HepG2 (cell line): ENCODE measurements around the gene EDN2. TPM values are rescaled to one million over a fixed set of nuclear protein-coding genes. Genes with fewer than 3 reads are reported as not detected.

Experiments used
- CCAR2 ChIP-seq: fragments of 200-400 bp; formaldehyde crosslinking; optimal IDR thresholded peaks from 2 replicates; pipeline ENCODE3; 2018; ENCODE audit warnings: low read depth, mild to moderate bottlenecking, low read length, moderate library complexity
- CEBPB ChIP-seq: IDR thresholded peaks from 2 replicates; pipeline ENCODE4 v1.6.1; 2011; ENCODE audit warnings: low read depth, low read length, improper control_type of control experiment, borderline replicate concordance
- FOXK2 ChIP-seq: fragments of 450-650 bp; IDR thresholded peaks from 2 replicates; pipeline ENCODE4 v1.6.1; 2016
- HOXA7 ChIP-seq: sonication (generic); formaldehyde crosslinking; IDR thresholded peaks from 2 replicates; pipeline ENCODE4 v1.8.1; 2022; ENCODE audit warnings: mild to moderate bottlenecking, missing genetic modification reagents, moderate library complexity
- MNT ChIP-seq: fragments of 450-650 bp; IDR thresholded peaks from 2 replicates; pipeline ENCODE4 v1.6.1; 2016
- NR2F2 ChIP-seq: IDR thresholded peaks from 2 replicates; pipeline ENCODE4 v1.6.1; 2012; ENCODE audit warnings: low read depth, inconsistent platforms, borderline replicate concordance
- PBX2 ChIP-seq: IDR thresholded peaks from 2 replicates; pipeline ENCODE4 v1.6.1; 2016; ENCODE audit warnings: control low read depth
- SALL1 ChIP-seq: sonication (generic); formaldehyde crosslinking; IDR thresholded peaks from 2 replicates; pipeline ENCODE4 v1.8.0; 2022; ENCODE audit warnings: mild to moderate bottlenecking, missing genetic modification reagents
- SOX5 ChIP-seq: IDR thresholded peaks from 2 replicates; pipeline ENCODE4 v1.6.1; 2016; ENCODE audit warnings: borderline replicate concordance
- TBX2 ChIP-seq: sonication (generic); formaldehyde crosslinking; IDR thresholded peaks from 2 replicates; pipeline ENCODE4 v1.5.0; 2020; ENCODE audit warnings: missing genetic modification reagents, mild to moderate bottlenecking, borderline replicate concordance
- ZHX2 ChIP-seq, 2 experiments: sonication (generic) in 1 of 2; formaldehyde crosslinking in 1 of 2; IDR thresholded peaks; 2 replicates each; pipeline versions ENCODE4 v1.6.1 to v1.9.0; 2014 to 2022; ENCODE audit warnings: antibody characterized with exemption in 1 of 2, borderline replicate concordance in 1 of 2, inconsistent platforms in 1 of 2, low read depth in 1 of 2, missing genetic modification reagents in 1 of 2
- ZKSCAN8 ChIP-seq: IDR thresholded peaks from 2 replicates; pipeline ENCODE4 v1.6.1; 2016; ENCODE audit warnings: borderline replicate concordance, missing genetic modification reagents, missing compliant biosample characterization
- ZNF24 ChIP-seq: fragments of 450-650 bp; IDR thresholded peaks from 2 replicates; pipeline ENCODE4 v1.6.1; 2017; ENCODE audit warnings: antibody characterized with exemption, mild to moderate bottlenecking
- ZNF496 ChIP-seq: sonication (generic); formaldehyde crosslinking; IDR thresholded peaks from 2 replicates; pipeline ENCODE4 v1.8.1; 2023; ENCODE audit warnings: mild to moderate bottlenecking, moderate library complexity, missing genetic modification reagents; ENCODE audit not compliant: insufficient replicate concordance
- ZNF674 ChIP-seq: sonication (generic); formaldehyde crosslinking; IDR thresholded peaks from 2 replicates; pipeline ENCODE4 v1.5.0; 2020; ENCODE audit warnings: low read depth, mild to moderate bottlenecking, missing genetic modification reagents
- ZUFSP ChIP-seq: sonication (generic); formaldehyde crosslinking; IDR thresholded peaks from 2 replicates; pipeline ENCODE4 v1.9.0; 2021; ENCODE audit warnings: missing genetic modification reagents, mild to moderate bottlenecking, borderline replicate concordance
- polyA plus RNA-seq, 8 experiments: library from polyadenylated mRNA; depleted of rRNA in 3 of 8; stranded (reverse) in 7 of 8; unstranded in 1 of 8; fragments of >200 nt; fragmentation: Illumina TruSeq in 4 of 8; extraction: Trizol in 4 of 8; gene quantifications; 2 replicates each; pipeline versions ENCODE4 v1.2.1 to v1.2.3, GENCODE V29; 2011 to 2016; ENCODE audit warnings: low read depth in 4 of 8, missing spikeins in 1 of 8, mixed read lengths in 1 of 8; ENCODE audit not compliant: insufficient read depth in 1 of 8
- total RNA-seq, 5 experiments: library from RNA; depleted of rRNA; stranded (reverse); fragments of >200 nt; fragmentation: Illumina TruSeq; extraction: Trizol; gene quantifications; 2 replicates each; pipeline ENCODE4 v1.2.3, GENCODE V29; 2016; ENCODE audit warnings: low read depth in 1 of 5
- TF ChIP-seq, protein P1 (sequence below): sonication (generic); formaldehyde crosslinking; IDR thresholded peaks from 2 replicates; pipeline ENCODE4 v1.5.0; 2020; ENCODE audit warnings: missing genetic modification reagents

EDN2 gene
- total and polyA plus RNA-seq, 2 of the 13 experiments (the other 11 are each of a cell fraction or from before 2014, with no cell fraction given): not detected

DNA sequence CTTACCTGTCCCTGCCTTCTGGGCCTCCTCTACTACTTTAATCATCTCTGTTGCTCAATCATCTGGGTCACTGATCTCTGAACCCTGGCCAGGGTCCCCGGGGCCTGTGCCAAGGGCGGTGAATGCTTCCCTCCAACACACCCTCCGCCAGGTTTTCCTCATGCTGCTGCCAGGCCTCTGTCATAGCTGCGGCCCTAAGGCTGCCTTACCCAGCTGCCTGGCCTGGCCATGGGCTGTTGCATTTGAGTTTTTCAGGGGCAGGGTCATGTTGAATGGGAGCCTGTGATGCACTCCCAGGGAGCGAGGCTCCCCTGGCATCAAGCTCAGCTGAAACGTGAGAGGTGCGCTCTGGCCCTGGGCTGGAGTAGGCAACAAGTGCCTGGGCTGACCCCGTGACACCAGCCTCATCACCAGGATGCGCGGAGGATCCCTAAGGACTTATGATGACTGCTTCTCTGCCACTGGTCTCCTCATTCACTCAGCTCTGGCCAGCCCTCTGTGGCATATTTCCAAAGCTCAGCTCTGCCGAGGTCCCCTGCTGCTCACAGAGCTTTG is 7.6 kb downstream of the EDN2 start (continued):
- TF ChIP-seq, protein P1, sequence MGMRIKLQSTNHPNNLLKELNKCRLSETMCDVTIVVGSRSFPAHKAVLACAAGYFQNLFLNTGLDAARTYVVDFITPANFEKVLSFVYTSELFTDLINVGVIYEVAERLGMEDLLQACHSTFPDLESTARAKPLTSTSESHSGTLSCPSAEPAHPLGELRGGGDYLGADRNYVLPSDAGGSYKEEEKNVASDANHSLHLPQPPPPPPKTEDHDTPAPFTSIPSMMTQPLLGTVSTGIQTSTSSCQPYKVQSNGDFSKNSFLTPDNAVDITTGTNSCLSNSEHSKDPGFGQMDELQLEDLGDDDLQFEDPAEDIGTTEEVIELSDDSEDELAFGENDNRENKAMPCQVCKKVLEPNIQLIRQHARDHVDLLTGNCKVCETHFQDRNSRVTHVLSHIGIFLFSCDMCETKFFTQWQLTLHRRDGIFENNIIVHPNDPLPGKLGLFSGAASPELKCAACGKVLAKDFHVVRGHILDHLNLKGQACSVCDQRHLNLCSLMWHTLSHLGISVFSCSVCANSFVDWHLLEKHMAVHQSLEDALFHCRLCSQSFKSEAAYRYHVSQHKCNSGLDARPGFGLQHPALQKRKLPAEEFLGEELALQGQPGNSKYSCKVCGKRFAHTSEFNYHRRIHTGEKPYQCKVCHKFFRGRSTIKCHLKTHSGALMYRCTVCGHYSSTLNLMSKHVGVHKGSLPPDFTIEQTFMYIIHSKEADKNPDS (CRISPR knock-in tag): no peak; the same call in 1 of the 2 replicates
- TF ChIP-seq ZNF674 (CRISPR knock-in tag): no peak
- TF ChIP-seq ZHX2 (IDR thresholded peaks at IDR 0.05; ENCODE audit: low read depth): no peak
- no peak for TF ChIP-seq ZHX2 (CRISPR knock-in tag; IDR thresholded peaks at IDR 0.05; ENCODE audit: borderline replicate concordance)
- TF ChIP-seq HOXA7 (CRISPR knock-in tag): no peak
- TF ChIP-seq MNT: no peak
- TF ChIP-seq CCAR2: no peak
- TF ChIP-seq ZUFSP: no peak
- TF ChIP-seq ZNF496 (CRISPR knock-in tag): no peak
- no peak for TF ChIP-seq SOX5 (CRISPR knock-in tag)
- 0 out of 2 replicates have a peak, but pooled peaks have one; percentile 26 for TF ChIP-seq NR2F2
- TF ChIP-seq FOXK2: no peak
- 0 out of 2 replicates have a peak, but pooled peaks have one; percentile 18 for TF ChIP-seq TBX2 (CRISPR knock-in tag)
- TF ChIP-seq PBX2: no peak
- no peak for TF ChIP-seq ZNF24
- TF ChIP-seq ZKSCAN8 (CRISPR knock-in tag): no peak
- peak; percentile 87 for TF ChIP-seq CEBPB
- TF ChIP-seq SALL1 (CRISPR knock-in tag): peak; percentile 59
